GM19328 (cell line): ENCODE data around the gene PIAS4.

ENCODE experiments used
- ATAC-seq: cut with Tn5 transposase; IDR thresholded peaks from one replicate; pipeline ENCODE4 v1.9.1; 2021; ENCODE audit warnings: mild to moderate bottlenecking, moderate library complexity; ENCODE audit not compliant: unreplicated experiment

The PIAS4 gene

GRCh38 chr19:4057931-4058692 is 50.6 kb downstream of the PIAS4 start:
- ATAC-seq = no peak

GRCh38 chr19:4058693-4059452 is 51.3 kb downstream of the PIAS4 start:
- ATAC-seq = no peak

- ATAC-seq = no peak
Observed at GRCh38 chr19:4059453-4059871, 51.9 kb downstream of the PIAS4 start.

DNA sequence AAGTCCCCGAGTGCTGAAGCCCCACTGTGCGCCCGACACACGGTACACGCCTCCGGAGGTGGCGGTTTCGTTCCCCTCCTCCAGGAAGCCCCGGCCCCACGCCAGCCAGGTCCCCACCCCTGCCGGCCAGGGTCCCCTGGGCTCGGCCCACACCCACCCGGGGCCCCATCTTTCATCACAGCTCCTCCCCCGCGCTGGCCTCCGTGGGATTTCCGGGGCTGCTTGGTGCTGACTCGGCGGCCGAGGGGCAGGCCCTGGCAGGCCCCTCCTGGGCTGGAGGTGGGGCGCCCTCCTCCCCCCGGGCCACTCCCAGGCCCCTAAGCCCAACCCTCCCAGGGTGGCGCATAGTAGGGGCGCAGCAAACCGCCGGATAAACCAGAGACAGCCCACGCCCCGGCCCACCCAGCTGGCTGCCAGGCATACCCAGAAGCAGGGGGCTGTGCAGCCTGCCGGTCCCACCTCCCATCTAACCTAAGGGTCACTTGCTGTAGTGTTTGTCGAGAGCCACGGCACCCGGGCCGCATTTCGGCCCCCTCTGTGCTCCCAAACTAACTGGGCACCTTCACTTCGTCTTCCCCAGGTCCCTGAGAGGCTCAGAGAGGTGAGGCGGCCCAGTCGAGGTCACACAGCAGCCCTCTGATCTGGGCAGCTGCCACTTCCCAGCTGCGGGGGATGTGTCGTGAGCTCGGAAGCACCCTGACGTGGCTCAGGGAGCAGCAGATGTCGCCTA is 52.5 kb downstream of the PIAS4 start:
- ATAC-seq = no peak

DNA sequence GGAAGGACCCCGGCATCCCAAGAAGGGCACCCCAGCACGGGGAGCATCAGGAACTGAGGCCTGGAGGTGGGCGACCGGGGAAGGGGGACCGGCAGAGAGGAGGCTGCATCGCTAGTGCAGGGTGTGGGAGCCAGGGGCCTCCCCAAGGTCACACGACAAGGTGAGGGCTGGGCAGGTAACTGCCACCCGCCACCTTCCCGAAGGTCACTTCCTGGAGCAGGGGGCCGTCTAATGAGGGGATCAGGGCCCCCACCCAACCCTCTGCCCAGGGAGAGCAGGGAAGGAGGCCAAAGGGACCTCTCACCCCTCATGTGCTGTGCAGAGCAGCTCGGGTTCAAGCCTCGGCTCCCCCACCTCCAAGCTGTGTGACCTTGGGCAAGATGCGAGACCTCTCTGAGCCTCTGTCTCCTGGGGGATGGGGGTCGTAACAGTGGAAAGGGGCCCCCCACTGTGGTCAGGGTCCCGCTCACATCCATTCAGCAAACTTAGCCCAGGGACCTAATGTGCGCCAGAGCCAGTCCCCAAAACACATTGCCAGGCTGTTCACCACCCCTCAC is 53.2 kb downstream of the PIAS4 start:
- ATAC-seq = no peak

DNA sequence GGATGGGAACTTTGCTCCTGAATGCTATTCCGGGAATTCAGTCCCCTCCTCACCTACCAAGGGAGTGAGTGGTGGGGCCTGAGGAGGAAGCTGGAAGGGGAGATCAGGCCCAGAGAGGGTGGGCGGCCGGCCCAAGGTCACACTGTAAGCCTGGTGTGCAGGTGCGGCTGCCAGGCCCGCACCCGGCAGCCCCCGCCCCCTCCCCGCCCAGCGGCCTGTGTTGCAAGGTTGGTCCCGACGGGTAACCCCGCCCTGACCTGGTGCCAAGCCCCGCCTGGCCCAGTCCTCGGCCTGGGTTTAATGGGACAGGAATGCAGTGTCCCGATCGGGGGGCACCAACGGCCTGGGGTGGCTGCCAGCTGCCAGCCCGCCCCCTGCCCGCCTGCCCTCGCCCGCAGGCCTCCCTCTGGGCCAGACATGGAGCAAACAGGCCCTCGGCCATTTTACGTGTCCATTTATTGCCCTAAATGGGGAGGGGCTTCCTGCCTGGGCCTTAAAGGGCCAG is 53.7 kb downstream of the PIAS4 start:
- no peak for ATAC-seq

GRCh38 chr19:4061683-4062418 is 54.3 kb downstream of the PIAS4 start:
- no peak for ATAC-seq

DNA sequence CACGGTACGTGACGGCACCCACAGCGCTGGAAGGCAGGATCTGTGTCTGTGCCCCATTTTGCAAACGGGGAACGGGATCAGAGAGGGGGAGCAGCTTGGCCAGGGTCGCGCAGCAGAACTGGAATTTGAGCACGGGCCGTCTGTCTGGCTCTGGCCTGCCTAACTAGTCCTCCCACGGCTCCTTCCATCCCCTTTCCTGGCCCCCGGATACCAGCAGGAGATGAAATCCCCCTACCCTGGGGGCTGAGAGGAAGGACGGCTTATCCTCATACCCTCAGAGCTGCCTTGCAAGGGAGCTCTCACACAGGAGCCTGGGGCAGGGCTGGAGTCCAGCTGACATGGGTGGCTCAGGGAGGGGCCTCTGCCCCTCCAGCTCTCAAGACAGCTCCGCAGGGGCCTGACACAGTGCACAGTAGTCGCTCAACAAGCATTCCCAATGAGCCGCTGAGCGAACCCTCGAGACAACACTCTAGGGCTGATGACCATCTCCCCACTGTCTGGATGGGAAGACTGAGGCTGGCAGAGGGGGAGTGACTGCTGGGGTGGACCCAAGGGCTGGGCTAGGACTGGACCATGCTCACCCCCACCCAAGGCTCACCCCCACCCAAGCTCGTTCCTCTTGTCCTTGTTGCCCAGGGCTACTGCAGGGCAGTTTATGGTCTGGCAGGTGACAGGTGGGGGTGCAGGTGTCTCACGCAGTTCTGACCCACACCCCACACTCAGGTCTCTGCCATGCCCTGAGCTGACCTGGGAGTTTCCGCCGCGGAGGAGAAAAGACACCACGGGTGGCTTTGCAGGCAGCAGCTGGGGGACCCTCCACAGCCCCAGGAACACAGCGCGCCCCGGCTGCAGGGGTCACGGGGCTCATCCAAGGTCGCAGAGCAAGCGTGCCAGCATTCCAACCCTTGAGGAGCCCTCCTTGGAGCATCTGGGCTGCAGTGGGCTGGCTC is 55.2 kb downstream of the PIAS4 start:
- ATAC-seq = no peak

DNA sequence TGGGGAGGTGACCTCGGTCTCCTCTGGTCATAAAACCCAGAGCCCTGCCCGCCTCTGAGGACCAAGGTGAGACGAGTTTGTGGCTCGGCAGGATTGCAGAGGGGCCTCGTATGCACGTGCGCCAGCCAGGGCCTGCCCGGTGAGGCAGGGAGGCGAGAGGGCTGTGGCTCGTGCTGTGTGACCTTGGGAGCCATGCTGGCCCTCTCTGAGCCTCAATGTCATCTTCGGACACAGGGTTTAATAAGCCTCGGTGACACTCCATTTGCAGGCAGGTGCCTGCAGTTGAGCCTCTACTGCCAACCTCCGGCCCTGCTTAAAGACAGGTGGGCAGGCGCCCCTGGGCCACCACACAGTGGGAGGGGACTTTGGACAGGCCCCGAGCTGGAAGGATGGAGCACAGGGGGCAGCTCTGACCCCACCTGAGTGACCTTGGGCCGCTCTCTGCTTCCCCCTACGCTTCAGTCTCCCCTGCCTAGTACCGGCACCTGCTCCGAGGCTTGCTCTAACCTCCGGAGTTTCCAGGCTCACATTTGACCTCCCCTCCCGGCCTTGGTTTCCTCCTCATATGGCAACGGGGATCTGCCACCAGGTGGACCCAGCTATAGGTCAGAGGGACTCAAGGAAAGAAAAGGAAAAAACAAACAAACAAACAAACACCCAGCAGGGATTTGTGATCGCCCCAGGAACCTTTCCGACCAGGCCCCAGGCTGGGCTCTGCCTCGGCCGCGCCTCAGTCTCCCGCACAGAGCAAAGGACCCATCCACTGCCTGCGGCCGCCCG is 56.0 kb downstream of the PIAS4 start:
- ATAC-seq = no peak

- ATAC-seq = no peak
Observed at GRCh38 chr19:4064149-4064495, 56.6 kb downstream of the PIAS4 start.

- peak; percentile 2 for ATAC-seq
Observed at GRCh38 chr19:4064496-4065260, 57.1 kb downstream of the PIAS4 start.

GRCh38 chr19:4065430-4066175 is 58.1 kb downstream of the PIAS4 start:
- ATAC-seq = peak; percentile 74

DNA sequence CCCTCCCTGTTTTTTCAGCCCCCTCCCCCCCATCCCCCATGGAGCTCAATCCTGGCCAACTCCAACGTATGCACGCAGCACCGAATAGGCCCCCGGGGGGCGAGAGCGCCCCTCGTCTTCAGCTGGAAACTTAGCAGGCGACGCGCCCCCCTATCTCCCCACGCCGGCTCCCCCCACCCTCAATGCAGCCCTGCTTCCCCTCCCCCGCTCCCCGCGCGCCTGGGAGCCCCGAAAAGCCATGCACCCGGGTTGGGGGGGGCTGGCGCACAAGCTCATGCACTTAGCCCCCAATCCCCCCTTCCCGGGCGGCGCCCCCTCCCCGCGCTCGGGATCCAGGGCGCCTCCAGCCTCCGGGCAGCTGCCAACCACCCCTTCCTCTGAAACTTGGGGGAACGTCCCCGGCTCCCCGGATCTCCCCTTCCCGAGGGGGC is 58.7 kb downstream of the PIAS4 start:
- no peak for ATAC-seq

DNA sequence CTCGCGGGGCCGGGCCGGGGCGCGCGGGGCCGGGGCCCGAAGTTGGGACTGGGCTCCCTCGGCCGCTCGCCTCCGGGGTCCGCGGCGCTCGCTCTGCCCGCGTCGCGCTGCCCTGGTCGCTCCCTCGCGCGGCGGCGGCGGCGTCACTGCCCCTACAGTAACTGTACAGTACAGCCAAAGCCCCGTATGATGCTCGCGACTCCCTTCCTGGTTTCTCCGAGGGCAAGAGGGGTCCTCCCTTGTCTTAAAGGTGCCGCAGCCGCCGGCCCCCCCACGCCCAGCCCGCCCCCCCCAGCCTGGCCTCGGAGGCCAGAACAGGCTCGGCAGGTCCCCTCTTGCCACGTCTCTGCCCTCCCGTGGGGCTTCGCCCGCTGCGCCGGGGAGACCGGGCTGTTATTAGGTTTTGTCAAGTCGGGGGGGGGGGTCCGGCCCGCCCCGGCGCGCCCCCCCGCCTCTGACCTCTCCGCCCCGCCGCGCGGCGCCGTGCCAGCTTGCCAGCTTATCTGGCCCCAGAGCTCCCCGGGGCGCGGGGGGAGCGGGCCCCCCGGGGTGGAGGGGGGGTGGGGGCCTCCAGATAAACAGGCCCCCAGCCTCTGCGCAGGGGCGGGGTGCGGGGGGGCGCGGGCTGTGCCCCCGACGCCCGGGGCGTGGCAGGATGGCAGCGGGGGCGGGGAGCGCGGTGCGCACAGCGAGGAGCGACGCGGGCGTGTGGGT is 59.3 kb downstream of the PIAS4 start, which contains the start of gene ZBTB7A:
Gene ZBTB7A (minus strand): TSS at position 218 of the 714 bp plus-strand sequence. CDS start 11,667 bp downstream, outside the sequence.
- no peak for ATAC-seq

DNA sequence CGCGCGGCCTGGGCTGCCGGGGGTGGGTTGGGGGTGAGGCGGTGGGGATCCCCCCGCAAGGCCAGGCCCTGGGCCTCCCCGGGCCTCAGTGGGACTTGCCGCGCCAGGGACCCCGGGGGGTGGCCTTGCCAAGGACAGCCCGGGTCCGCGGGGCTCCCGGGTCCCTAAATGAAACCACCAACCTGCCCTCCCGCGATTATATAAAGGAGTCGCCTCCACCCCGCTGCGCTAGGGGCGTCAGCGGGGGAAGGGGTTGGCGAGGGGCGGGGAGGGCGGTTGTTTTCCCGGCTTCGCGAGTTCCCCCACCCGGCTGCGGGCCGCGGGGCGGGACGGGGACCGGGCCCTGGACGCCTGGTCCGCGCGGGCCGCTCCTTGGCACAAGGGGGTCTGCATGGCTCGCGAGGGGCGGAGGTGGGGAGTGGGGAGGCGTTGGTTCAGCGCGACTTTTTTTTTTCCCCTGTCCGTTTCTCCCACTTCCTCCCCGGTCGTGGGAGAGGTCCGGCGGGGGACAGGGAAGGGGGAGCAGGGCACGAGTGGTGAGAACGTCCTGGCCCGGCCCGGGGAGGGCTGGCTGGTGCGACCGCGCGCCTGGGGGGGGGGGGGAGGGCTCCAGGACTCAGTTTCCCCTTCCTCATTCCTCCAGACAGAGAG is 60.0 kb downstream of the PIAS4 start:
- ATAC-seq = no peak
